C4-2B (cell line): ENCODE data around the gene CD83.

Experiments
- H3K27ac ChIP-seq: fragments of 450-650 bp; 2 replicates; pipeline ENCODE4 v1.5.1; 2017
- ZFX ChIP-seq: fragments of 450-650 bp; IDR thresholded peaks from 2 replicates; pipeline ENCODE4 v1.6.1; 2017
- TF ChIP-seq, protein P1 (sequence below): fragments of 450-650 bp; conservative IDR thresholded peaks from 2 replicates; pipeline ENCODE4 v1.5.1; 2017; ENCODE audit warnings: mild to moderate bottlenecking

CD83 gene

DNA sequence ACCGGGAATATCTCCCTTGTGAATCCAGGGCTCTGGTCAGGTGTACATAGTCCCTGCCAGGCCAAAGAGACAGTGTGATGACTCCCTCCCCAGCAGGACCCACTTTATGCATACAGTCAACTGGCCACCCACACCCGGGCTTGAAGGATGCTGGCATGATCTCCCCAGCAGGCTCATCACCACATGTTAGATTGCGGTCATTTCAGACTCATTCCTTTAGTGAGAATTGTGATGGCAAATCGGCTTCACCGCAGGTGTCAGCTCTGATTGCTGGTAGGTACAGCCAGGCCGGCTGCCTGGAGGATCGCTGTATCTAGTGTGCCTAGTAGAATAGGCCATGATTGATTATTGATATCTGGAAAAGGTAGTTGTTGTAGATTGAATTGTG lies 24.5 kb downstream of the CD83 start:
- TF ChIP-seq, protein P1, sequence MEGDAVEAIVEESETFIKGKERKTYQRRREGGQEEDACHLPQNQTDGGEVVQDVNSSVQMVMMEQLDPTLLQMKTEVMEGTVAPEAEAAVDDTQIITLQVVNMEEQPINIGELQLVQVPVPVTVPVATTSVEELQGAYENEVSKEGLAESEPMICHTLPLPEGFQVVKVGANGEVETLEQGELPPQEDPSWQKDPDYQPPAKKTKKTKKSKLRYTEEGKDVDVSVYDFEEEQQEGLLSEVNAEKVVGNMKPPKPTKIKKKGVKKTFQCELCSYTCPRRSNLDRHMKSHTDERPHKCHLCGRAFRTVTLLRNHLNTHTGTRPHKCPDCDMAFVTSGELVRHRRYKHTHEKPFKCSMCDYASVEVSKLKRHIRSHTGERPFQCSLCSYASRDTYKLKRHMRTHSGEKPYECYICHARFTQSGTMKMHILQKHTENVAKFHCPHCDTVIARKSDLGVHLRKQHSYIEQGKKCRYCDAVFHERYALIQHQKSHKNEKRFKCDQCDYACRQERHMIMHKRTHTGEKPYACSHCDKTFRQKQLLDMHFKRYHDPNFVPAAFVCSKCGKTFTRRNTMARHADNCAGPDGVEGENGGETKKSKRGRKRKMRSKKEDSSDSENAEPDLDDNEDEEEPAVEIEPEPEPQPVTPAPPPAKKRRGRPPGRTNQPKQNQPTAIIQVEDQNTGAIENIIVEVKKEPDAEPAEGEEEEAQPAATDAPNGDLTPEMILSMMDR, result no peak
- no peak for TF ChIP-seq ZFX
- no peak overlapping the region for H3K27ac ChIP-seq

DNA sequence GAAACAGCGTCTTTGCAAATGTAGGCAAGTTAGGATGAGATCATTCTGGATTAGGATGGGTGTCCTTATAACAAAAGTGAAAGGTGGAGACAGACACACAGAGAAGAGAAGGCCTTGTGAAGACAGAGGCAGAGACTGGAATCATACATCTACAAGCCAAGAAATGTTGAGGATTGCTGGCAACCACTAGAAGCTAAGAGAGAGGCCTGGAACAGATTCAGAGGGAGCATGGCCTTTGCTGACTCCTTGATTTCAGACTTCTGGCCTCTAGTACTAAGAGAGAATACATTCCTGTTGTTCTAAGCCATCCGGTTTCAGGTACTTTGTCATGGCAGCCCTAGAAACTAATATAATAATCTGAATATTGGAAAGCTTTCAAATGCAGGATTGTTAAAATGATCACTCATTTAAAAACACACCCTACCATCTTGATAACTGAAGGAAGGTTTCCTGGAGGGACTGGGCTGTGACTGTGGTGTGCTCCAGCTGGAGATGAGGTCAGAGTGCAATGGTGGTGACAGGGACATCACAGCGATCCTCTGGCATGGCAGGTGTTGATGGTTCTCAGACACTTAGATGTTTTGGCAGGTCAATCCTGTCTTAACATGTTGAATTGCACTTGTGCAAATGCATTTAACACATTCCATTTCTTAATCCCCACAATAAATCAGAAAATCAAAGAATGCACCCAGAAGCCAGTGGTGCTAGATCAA lies 25.1 kb downstream of the CD83 start:
- no peak overlapping the region for H3K27ac ChIP-seq
- TF ChIP-seq, protein P1, result no peak
- no peak for TF ChIP-seq ZFX

DNA sequence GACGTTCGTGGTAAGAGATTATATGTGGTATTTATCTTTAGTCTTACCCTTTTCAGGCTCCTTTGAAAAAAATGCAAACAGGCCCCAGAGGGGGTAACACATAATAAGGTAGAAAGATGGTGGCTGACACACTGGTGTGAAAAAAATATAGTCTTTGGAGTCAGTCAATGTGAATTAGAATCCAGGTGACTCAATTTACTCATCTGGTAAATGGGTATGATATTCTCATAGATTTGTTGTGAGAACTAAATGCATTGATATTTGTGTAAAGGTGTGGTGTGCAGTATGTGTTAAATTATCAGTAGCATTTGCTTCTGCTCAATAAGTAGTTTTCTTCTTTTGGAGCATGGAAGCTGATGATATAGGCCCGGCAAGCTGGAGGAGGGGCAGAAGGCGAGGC lies 25.7 kb downstream of the CD83 start:
- H3K27ac ChIP-seq, result no peak overlapping the region
- no peak for TF ChIP-seq ZFX
- TF ChIP-seq, protein P1, result no peak

DNA sequence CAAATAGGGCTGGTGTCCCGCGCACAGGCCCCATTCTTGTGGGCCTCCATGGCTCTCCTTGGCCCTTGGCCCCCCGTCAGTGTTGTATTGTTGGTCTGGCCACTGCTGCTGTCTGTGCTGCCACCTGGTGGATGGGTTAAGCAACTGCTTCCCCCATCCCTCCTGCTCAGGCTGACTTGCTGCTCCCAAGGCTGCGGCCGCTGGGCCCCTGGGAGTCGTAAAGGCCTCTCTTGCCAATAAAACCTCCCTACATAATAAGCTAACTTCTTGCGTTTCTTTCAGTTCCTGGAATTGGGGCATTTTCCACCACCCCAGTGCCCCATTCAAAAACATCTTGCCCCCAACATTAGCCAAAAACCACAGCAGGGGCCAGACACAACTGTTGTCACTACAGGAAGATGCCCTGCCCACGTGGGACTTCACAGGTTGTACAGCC lies 27.1 kb downstream of the CD83 start:
- no peak for TF ChIP-seq ZFX
- TF ChIP-seq, protein P1, result peak; percentile 96
- no peak overlapping the region for H3K27ac ChIP-seq

DNA sequence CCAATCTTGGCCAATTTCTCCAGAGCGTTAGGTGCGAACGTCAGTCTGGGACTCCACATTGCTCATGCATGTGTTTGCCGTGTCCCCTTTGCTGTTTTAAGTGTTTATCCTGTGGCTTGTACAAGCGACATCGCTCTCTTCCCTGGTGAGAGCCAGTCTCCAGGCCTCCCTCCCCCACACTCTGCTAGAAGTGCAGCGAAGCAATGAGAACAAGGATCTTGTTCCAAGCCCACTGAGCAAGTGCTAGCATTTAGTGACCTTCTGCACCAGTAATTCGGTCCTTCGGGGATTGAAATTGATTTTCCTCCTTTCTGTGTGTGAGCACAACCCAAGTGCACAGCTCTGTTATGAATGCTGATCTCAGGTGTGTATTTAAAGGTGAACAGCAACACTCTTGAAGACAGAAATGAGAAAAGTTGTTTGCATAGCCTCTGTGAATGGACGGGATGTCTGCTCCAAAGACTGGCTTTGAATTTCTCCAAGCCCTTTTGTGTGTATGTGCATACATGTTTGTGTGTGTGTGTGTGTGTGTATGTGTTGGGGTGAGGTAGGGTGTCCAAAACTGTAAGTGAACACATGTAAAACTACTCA lies 29.0 kb downstream of the CD83 start:
- TF ChIP-seq, protein P1, result no peak
- no peak for TF ChIP-seq ZFX
- H3K27ac ChIP-seq, result no peak overlapping the region

DNA sequence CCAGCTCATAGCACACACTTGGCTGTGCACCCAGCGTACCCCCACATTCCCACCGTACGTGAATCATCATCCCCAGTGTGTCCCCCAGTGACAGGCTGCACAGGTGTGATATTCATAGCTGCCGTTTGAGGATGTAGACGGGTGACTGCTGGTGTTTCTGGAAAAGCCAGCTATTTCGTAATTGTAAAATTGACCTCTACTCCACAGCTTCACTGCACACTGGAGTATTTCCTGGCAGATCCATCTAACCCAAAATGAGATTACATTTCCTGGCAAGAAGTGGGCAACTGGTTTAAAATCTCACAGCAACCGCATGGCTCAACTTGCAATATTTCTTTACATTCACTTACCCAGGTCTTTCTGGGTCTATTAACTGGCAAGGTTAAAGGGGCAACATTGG lies 30.3 kb downstream of the CD83 start:
- TF ChIP-seq, protein P1, result no peak
- no peak for TF ChIP-seq ZFX
- no peak overlapping the region for H3K27ac ChIP-seq

DNA sequence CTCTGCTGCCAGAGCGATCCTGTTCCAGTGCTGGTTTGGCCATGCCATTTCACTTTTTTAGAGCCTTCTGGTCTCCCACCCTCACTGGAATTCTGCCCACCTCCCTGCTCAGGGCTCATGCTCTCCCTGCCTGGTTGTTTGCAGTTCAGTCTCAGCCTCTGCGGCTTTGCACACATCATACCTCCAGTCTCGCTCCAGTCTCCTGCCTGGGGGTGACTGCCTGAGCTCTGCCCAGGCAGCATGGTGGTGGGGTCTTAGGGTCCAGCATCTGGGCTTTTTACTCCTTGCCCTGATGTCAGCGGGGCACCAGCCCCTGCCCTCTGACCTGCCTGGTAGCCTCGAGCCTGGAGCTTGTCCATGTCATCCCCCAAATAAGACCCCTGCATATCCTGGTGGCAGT lies 30.9 kb downstream of the CD83 start:
- TF ChIP-seq, protein P1, result no peak
- TF ChIP-seq ZFX, result no peak
- H3K27ac ChIP-seq, result no peak overlapping the region
